GM12874 (cell line): ENCODE results near the gene SLC4A1AP.

ENCODE experiments used
- TF ChIP-seq, protein P1 (sequence below): IDR thresholded peaks from 2 replicates; pipeline ENCODE4 v1.5.1; 2011; ENCODE audit warnings: low read depth, mild to moderate bottlenecking, control low read depth, low read length, moderate library complexity; ENCODE audit not compliant: insufficient read depth

The SLC4A1AP gene

DNA sequence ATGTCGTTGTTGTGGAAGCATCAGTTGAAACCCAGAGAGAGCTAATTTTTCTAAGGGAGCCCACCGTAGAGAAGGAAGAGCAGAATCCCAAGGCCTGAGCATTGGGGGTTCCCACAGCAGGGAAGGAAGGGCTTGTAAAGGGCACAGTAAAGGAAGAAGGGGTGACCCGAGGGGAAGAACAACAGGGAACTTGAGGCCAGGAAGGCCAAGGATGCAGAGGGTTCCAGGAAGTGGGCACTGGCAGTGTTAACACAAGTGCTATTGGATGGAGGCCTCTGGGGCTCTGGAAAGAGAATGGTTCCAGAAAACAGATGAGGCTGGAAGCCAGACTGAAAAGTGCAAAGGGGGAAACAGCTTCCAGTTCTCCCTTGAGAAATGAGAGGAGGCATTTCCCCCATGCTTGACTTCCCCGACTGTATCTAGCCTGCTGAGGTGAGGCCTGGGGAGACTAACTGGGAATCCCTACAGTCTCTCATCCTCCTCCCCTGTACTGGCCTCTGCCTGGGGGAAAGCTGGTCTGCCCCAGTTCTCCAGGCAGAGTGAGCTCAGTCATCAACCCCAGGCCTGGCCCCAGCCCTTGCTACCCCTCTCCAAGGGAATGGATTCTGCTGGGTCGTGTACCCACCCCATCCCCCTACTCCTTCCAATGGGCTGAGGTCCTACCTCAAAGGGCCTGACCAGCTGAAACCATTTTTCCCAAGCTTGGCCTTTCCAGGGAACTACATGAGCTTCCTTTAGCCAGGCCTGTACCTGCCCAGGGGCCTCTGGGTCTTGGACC, 64.6 kb downstream of the SLC4A1AP start:
- TF ChIP-seq, protein P1, sequence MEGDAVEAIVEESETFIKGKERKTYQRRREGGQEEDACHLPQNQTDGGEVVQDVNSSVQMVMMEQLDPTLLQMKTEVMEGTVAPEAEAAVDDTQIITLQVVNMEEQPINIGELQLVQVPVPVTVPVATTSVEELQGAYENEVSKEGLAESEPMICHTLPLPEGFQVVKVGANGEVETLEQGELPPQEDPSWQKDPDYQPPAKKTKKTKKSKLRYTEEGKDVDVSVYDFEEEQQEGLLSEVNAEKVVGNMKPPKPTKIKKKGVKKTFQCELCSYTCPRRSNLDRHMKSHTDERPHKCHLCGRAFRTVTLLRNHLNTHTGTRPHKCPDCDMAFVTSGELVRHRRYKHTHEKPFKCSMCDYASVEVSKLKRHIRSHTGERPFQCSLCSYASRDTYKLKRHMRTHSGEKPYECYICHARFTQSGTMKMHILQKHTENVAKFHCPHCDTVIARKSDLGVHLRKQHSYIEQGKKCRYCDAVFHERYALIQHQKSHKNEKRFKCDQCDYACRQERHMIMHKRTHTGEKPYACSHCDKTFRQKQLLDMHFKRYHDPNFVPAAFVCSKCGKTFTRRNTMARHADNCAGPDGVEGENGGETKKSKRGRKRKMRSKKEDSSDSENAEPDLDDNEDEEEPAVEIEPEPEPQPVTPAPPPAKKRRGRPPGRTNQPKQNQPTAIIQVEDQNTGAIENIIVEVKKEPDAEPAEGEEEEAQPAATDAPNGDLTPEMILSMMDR, result no peak

DNA sequence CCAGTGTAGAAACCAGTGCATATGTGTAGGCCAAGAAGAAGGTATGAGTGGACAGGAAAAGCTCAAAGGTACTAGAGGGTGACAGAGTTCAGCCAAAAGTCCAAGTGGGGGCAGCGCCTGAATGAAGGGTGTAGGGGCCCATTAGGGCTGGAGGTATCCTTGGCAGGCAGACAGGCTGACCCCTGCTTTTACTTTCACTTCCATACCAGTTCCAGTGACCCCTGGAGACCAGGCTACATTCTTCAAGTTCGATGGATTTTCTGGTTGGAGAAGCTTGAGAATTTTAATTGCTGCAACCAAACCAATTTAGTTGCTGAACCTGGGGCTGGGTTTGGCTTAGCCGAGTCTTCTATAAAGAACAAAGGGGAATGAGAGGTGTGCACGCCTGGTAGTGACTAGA, 65.5 kb downstream of the SLC4A1AP start:
- TF ChIP-seq, protein P1, result no peak

DNA sequence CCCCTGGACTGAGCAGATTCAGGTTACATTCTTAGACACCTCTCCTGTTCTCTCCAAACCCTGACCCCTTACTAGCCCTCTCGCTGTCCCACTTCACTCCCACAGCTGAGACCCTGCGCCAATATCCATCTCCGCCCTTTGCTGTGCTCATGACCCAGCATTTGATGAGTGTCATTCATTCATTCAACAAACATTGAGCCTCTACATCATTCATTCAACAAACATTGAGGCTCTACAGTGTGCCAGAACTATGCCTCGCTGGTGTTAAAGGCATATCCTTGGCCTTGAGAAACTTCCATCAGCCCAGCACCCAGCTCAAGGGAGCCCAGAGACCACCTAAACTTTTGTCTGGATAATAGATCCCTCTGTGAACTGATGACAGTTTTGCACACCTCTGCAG, 65.9 kb downstream of the SLC4A1AP start:
- TF ChIP-seq, protein P1, result no peak

DNA sequence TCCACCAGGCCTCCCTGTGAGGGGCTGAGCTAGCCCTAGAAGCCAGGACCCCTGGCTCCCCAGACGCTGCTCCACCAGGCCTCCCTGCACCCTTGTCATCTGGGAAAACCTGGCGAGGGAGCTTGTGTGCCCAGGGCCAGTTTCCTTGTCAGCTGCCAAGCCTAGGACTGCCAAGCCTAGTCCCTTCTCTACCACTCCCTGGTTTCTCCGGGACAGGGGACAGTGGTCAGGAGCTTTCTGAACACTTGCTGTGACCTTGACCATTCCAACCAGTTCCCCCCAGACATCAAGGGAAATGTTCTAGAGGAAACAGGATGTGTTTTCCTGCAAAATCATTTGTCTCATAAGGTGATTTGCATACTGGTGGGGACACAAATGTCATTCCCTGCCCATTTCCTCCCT, 66.6 kb downstream of the SLC4A1AP start:
- TF ChIP-seq, protein P1, result no peak

DNA sequence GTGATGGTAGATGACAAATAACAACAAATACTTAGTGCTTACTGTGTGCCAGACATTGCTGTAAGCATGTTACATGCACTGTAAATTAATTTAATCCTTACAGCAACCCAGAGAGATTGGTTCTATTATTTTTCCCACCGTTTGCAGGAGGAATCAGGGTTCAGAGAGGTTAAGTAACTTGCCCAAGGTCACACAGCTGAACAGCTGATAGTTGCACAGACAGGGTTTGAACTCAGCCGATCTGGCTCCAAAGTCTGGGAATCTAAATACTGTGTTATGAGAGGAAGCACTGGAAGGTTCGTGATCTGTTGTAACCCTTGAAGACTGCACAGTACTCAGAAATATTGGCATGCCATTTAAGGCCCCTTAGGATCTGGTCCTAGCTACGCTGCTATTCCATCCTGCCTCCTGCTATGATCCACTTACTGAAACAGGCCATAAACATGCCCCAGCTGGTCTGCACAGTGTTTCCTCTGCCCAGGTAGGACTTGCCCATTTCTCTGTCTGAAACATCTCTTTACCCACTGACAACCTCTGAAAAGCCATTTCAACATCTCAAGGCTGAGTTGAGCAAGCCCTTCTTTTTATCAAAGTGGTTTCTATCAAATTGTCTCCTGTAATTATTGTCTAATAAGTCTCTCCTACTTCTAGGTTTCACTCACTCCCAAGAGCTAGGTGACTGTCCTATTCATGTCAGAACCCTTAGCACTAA, 67.4 kb downstream of the SLC4A1AP start:
- TF ChIP-seq, protein P1, result no peak

DNA sequence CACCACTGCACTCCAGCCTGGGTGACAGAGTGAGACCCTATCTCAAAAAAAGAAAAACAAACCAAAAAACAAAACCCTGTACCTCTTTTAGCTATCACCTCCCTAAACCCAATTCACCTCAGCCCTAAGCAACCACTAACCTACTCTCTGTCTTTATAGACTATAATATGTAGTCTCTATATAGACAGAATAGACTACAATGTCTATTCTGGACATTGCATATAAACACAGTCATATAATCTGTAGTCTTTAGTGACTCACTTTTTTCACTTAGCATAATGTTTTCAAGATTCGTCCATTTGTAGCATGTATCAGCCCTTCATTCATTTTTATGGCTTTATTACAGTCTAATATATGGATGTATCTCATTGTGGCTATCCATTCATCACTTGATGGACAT, 70.6 kb downstream of the SLC4A1AP start:
- TF ChIP-seq, protein P1, result no peak

DNA sequence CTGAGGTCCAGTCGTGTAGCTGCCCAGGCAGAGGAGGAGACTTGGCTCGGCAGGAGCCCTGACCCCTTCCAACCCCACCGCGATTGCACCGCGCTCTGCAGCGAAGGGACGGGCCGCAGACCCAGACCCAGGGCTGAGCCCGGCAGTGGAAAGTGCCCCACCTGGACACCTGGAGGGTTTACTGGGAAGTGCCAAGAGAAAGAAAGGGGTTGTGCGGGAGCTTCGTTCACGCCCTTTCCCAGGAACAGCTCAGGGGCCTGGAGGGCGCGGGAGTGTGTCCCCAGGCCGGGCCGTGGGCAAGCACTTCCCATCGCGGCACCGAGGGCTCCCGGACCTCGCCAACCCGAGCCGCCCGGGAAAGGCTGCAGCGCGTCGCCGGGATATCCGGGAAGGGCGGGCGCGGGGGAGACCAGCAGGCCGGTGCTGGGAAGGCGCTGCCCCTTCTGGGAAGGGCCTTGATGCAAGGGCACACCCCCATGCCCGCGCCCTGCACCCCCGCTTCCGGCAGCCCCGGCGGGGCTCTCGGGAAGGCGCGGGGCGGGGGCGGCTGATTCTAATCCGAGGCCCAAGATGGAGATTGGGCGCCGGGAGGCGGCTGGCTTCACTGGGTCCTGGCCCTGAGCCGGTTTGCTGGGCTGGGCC, 71.7 kb downstream of the SLC4A1AP start:
- TF ChIP-seq, protein P1, result no peak
